Lower lobe of right lung (tissue), 2 donors: ENCODE data around the gene SLC36A3. TPM values are rescaled to one million over a fixed set of nuclear protein-coding genes. Genes with fewer than 3 reads are reported as not detected.

Experiments
- ATAC-seq, 2 donors: fragments of 200-7000 bp; cut with Tn5 transposase; one replicate each; pipeline ENCODE4 v1.9.1; 2020 to 2022; ENCODE audit warnings: mild to moderate bottlenecking in 2 of 2, moderate library complexity in 2 of 2
- DNase-seq: peaks from one replicate; pipeline ENCODE4 v3.0.0-alpha.2; 2020
- H3K27ac ChIP-seq: fragments of 200-600 bp; one replicate; pipeline ENCODE4 v1.8.0; 2022
- H3K27me3 ChIP-seq: fragments of 200-600 bp; one replicate; pipeline ENCODE4 v1.8.0; 2022; ENCODE audit warnings: low read depth
- H3K36me3 ChIP-seq: fragments of 200-600 bp; one replicate; pipeline ENCODE4 v1.8.0; 2022; ENCODE audit warnings: mild to moderate bottlenecking
- H3K4me1 ChIP-seq: fragments of 200-600 bp; one replicate; pipeline ENCODE4 v1.8.0; 2022
- H3K4me3 ChIP-seq: fragments of 200-600 bp; one replicate; pipeline ENCODE4 v1.8.0; 2022; ENCODE audit warnings: mild to moderate bottlenecking
- H3K9me3 ChIP-seq: fragments of 200-600 bp; one replicate; pipeline ENCODE4 v1.8.0; 2022
- CTCF ChIP-seq: fragments of 200-600 bp; IDR thresholded peaks from one replicate; pipeline ENCODE4 v1.8.0; 2022; ENCODE audit warnings: antibody characterized with exemption, mild to moderate bottlenecking
- intact Hi-C: fragments of 100-400 bp; cut with DNase I; formaldehyde crosslinking; loops from one replicate; pipeline ENCODE4 v1.11.0; 2022
- total RNA-seq: library from RNA; stranded (reverse); fragmentation: NEBNext Ultra II Directional; extraction: Animal tissue kit (Norgen Biotek cat#: 25700); gene quantifications from one replicate; pipeline ENCODE4 v1.2.1, GENCODE V29; 2021
- donor health status: DM: no; HTN: yes; CAD: no; lungs with severe emphysema.

Gene SLC36A3
- total RNA-seq, 1 donor from 2014 or later = not detected

- intact Hi-C loops = no loop called here
- no peak for DNase-seq
Observed at GRCh38 chr5:151233616-151234085, 69.9 kb downstream of the SLC36A3 start.

GRCh38 chr5:151231359-151231758, 72.2 kb downstream of the SLC36A3 start:
- H3K36me3 ChIP-seq = no peaks in the 10 kb centered on the region
- intact Hi-C loops = no loop called here
- H3K27me3 ChIP-seq = no peaks in the 10 kb centered on the region
- no peak for ATAC-seq
- no peaks in the 10 kb centered on the region for H3K9me3 ChIP-seq
- H3K27ac ChIP-seq = no peak overlapping the region
- peaks cover 24% of the 10 kb centered on the region for H3K4me1 ChIP-seq
- H3K4me3 ChIP-seq = no peak overlapping the region
- TF ChIP-seq CTCF = no peak
- DNase-seq = no peak

More at GRCh38 chr5:151233616-151234085, 69.9 kb downstream of the SLC36A3 start:
- Histone ChIP-seq H3K27me3 (no peaks in the 10 kb centered on the region), H3K27ac (peak overlapping the region; percentile 78), H3K4me1 (peaks cover 24% of the 10 kb centered on the region), H3K9me3 (no peaks in the 10 kb centered on the region), H3K4me3 (no peak overlapping the region), H3K36me3 (no peaks in the 10 kb centered on the region)
- TF ChIP-seq CTCF = no peak
- ATAC-seq = peak in 1 of 2 donors; percentile 24

GRCh38 chr5:151230048-151230680, 73.4 kb downstream of the SLC36A3 start:
- no peak overlapping the region for H3K27ac ChIP-seq

GRCh38 chr5:151228986-151229385, 74.6 kb downstream of the SLC36A3 start:
- no peak for TF ChIP-seq CTCF
- Histone ChIP-seq H3K27ac (no peak overlapping the region), H3K36me3 (no peaks in the 10 kb centered on the region), H3K4me3 (no peak overlapping the region), H3K4me1 (peaks cover 21% of the 10 kb centered on the region), H3K27me3 (no peaks in the 10 kb centered on the region), H3K9me3 (no peaks in the 10 kb centered on the region)
- no peak for ATAC-seq
- intact Hi-C loops = no loop called here
- no peak for DNase-seq

More at GRCh38 chr5:151230048-151230680, 73.4 kb downstream of the SLC36A3 start:
- Histone ChIP-seq H3K4me1 (peaks cover 22% of the 10 kb centered on the region), H3K27me3 (no peaks in the 10 kb centered on the region), H3K36me3 (no peaks in the 10 kb centered on the region), H3K9me3 (no peaks in the 10 kb centered on the region), H3K4me3 (no peak overlapping the region)
- DNase-seq (no peak), ATAC-seq (no peak)
- TF ChIP-seq CTCF = no peak
- intact Hi-C loops = no loop called here

GRCh38 chr5:151227918-151228447, 75.6 kb downstream of the SLC36A3 start:
- H3K4me1 ChIP-seq = peaks cover 18% of the 10 kb centered on the region
- H3K36me3 ChIP-seq = no peaks in the 10 kb centered on the region
- no peak overlapping the region for H3K4me3 ChIP-seq
- H3K27me3 ChIP-seq = no peaks in the 10 kb centered on the region
- no peak for TF ChIP-seq CTCF
- ATAC-seq (no peak), DNase-seq (no peak)
- no peaks in the 10 kb centered on the region for H3K9me3 ChIP-seq
- H3K27ac ChIP-seq = no peak overlapping the region
- intact Hi-C loops = no loop called here

Other genes starting within 250 kb of the SLC36A3 start
- 99.6 TPM for gene TNIP1, start 222.7 kb downstream of the SLC36A3 start, total RNA-seq
- 120 TPM for gene ANXA6, start 146.0 kb downstream of the SLC36A3 start, total RNA-seq
- gene CCDC69, start 79.7 kb downstream of the SLC36A3 start, total RNA-seq = 79.0 TPM
- gene GM2A, start 50.6 kb downstream of the SLC36A3 start, total RNA-seq = 129 TPM
- gene SLC36A2, start 43.8 kb upstream of the SLC36A3 start, total RNA-seq = not detected
- gene SLC36A1, start 143.8 kb upstream of the SLC36A3 start, total RNA-seq = 11.5 TPM